Lower leg skin (tissue), 4 donors: ENCODE data around the gene PPARA. TPM values are rescaled to one million over a fixed set of nuclear protein-coding genes. Genes with fewer than 3 reads are reported as not detected.

ENCODE experiments used
- DNase-seq, 2 donors: peaks; one replicate each; pipeline ENCODE4 v3.0.0-alpha.2; 2019; ENCODE audit warnings: low spot score in 2 of 2
- H3K4me3 ChIP-seq: fragments of 200-600 bp; sonication (generic); 2 replicates; pipeline ENCODE4 v1.5.1; 2017; ENCODE audit warnings: mild to moderate bottlenecking, low read depth; ENCODE audit not compliant: poor library complexity, severe bottlenecking
- POLR2A ChIP-seq, 2 donors: fragments of 450-650 bp; IDR thresholded peaks; one replicate each; pipeline ENCODE4 v1.6.1; 2016 to 2017; ENCODE audit warnings: antibody characterized with exemption in 2 of 2, mild to moderate bottlenecking in 1 of 2, moderate library complexity in 1 of 2
- WGBS, 2 donors: methylation state at CpG; one replicate each; pipeline ENCODE4 v1.1.5; 2018; 5-methylcytosine and 5-hydroxymethylcytosine counted together
- intact Hi-C: fragments of 100-400 bp; cut with DNase I; formaldehyde crosslinking; loops from one replicate; pipeline ENCODE4 v1.15.0; 2023; ENCODE audit warnings: low total_unique reads
- total RNA-seq, 4 donors: library from RNA; depleted of rRNA; stranded (reverse); fragments of >200 nt; gene quantifications; one replicate each; pipeline ENCODE4 v1.1.0, GENCODE V29; 2016
- TF ChIP-seq, protein P1 (sequence below), 3 donors: fragments of 450-650 bp; IDR thresholded peaks; one replicate each; pipeline ENCODE4 v1.5.1; 2016; ENCODE audit warnings: antibody characterized with exemption in 3 of 3, mild to moderate bottlenecking in 3 of 3, moderate library complexity in 2 of 3

The PPARA gene
- total RNA-seq, 4 donors from 2014 or later, result 27.8 to 58.1 (median 37.8) TPM

DNA sequence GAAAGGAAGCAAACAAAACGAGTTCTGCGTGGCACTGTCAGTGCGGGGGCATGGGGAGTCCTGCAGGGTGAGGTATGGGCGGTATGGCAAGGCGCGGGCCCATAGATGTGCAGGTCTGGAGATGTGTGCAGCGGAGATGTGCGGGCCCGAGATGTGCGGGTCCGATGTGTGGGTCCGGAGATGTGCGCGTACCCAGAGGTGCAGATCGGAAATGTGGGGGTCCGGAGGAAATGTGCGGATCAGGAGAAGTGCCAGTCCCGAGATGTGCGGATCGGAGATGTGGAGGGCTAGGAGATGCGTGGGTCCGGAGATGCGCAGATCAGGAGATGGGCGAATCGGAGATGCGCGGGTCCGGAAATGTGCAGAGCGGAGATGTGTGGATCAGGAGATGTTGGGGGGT is 63.8 kb downstream of the PPARA start:
- no peak for DNase-seq
- no peak overlapping the region for H3K4me3 ChIP-seq
- intact Hi-C loops, result no loop called here
- TF ChIP-seq POLR2A (IDR thresholded peaks at IDR 0.05), result no peak
- TF ChIP-seq, protein P1, sequence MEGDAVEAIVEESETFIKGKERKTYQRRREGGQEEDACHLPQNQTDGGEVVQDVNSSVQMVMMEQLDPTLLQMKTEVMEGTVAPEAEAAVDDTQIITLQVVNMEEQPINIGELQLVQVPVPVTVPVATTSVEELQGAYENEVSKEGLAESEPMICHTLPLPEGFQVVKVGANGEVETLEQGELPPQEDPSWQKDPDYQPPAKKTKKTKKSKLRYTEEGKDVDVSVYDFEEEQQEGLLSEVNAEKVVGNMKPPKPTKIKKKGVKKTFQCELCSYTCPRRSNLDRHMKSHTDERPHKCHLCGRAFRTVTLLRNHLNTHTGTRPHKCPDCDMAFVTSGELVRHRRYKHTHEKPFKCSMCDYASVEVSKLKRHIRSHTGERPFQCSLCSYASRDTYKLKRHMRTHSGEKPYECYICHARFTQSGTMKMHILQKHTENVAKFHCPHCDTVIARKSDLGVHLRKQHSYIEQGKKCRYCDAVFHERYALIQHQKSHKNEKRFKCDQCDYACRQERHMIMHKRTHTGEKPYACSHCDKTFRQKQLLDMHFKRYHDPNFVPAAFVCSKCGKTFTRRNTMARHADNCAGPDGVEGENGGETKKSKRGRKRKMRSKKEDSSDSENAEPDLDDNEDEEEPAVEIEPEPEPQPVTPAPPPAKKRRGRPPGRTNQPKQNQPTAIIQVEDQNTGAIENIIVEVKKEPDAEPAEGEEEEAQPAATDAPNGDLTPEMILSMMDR (IDR thresholded peaks at IDR 0.05), result no peak
- WGBS, 2 donors, result 95% methylated on average over 29 of the region's 29 CpGs

DNA sequence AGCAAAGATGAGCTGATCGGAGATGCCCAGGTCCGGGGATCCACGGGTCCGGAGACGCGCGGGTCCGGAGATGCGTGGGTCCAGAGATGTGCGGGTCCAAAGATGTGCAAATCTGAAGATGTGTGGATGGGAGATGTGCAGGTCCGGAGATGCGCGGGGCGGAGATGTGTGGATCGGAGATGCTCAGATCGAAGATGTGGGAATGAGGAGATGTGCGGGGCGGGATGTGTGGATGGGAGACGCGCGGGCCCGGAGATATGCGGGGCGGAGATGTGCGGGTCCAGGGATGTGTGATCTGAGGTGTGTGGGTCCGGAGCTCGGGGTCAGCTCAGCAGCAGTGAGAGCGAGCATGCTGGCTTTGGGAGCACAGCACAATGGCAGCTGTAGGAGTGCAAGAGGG is 64.3 kb downstream of the PPARA start:
- WGBS, 2 donors, result 96 to 97% methylated on average over 28 of the region's 28 CpGs
- intact Hi-C loops, result no loop called here

DNA sequence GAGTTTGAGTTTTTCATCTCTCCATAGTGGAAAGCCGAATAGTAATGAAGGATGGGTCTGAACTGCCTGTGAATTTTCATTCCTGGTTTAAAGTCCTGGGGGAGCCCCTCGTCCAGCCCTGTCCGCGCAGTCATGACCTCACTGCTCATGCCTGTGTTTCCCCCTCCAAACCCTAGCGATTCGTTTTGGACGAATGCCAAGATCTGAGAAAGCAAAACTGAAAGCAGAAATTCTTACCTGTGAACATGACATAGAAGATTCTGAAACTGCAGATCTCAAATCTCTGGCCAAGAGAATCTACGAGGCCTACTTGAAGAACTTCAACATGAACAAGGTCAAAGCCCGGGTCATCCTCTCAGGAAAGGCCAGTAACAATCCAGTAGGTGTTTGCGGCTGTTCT is 69.3 kb downstream of the PPARA start:
- H3K4me3 ChIP-seq, result no peak overlapping the region
- DNase-seq, result no peak
- 74 to 77% methylated on average over 10 of the region's 10 CpGs for WGBS, 2 donors
- intact Hi-C loops, result no loop called here
- TF ChIP-seq, protein P1 (IDR thresholded peaks at IDR 0.05), result no peak
- TF ChIP-seq POLR2A (IDR thresholded peaks at IDR 0.05), result no peak

More for the DNA sequence above, 64.3 kb downstream of the PPARA start:
- H3K4me3 ChIP-seq, result no peak overlapping the region
- TF ChIP-seq, protein P1 (IDR thresholded peaks at IDR 0.05), result no peak
- no peak for TF ChIP-seq POLR2A (IDR thresholded peaks at IDR 0.05)
- no peak for DNase-seq

DNA sequence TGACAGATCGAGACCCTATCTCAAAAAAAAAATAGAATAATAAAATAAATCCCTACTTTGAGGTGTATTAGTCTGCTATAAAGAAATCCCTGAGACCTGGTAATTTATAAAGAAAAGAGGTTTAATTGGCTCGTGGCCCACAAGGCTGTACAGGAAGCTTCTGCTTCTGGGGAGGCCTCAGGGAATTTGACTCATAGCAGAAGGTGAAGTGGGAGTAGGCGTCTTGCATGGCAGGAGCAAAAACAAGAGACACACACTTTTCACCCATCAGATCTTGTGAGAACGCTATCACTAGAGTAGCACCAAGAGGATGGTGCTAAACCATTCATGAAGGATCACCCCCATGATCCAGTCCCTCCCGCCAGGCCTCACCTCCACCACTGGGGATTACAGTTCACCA is 70.6 kb downstream of the PPARA start:
- DNase-seq, result no peak
- TF ChIP-seq POLR2A (IDR thresholded peaks at IDR 0.05), result no peak
- TF ChIP-seq, protein P1 (IDR thresholded peaks at IDR 0.05), result no peak
- 90 to 94% methylated on average over 5 of the region's 5 CpGs for WGBS, 2 donors
- H3K4me3 ChIP-seq, result no peak overlapping the region
- intact Hi-C loops, result no loop called here

DNA sequence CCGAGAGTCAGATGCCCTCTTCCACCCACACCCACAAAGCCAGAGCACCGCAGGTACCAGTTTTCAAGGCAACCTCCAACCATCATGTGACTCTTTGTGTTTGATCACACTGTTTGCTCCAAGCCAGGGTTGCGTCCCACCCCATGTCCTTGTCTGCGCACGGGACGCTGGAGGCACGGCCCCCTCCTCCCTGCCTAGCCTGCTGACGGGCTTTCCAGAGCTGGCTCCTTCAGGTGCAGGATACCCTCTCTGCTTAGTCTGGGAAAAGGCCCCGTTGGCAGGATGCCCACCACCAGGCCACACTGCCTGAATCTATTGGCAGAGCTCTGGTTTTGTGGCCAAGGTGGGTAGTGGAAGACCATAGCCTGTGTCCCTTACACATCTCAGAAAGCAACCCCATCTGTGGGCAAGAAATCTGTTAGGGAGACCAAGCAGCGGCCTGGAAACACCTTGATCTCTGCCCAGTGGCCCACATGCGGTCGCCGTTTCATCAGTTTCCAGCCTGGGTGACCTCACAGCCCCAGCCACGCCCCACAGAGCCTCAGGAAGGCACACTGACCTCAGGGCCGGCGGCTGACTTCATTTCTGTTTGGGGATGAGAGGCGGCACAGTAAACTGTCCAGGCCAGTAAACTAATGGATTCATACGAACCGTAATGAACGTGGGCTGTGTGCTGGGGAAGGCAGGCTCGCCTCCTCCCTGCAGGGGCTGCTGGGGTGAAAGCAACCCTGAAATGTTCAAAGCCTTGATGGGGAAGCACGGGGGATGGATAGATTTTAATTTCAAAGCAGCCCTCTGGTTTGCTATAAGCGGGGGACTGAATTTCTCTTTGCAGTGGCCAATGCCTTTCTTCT is 73.9 kb downstream of the PPARA start:
- intact Hi-C loops, result no loop called here
- 91% methylated on average over 22 to 23 of the region's 23 CpGs for WGBS, 2 donors
- no peak for TF ChIP-seq POLR2A (IDR thresholded peaks at IDR 0.05)
- TF ChIP-seq, protein P1 (IDR thresholded peaks at IDR 0.05), result no peak
- H3K4me3 ChIP-seq, result no peak overlapping the region
- DNase-seq, result no peak
